ENCODE results near the gene SBK3.

The SBK3 gene

DNA sequence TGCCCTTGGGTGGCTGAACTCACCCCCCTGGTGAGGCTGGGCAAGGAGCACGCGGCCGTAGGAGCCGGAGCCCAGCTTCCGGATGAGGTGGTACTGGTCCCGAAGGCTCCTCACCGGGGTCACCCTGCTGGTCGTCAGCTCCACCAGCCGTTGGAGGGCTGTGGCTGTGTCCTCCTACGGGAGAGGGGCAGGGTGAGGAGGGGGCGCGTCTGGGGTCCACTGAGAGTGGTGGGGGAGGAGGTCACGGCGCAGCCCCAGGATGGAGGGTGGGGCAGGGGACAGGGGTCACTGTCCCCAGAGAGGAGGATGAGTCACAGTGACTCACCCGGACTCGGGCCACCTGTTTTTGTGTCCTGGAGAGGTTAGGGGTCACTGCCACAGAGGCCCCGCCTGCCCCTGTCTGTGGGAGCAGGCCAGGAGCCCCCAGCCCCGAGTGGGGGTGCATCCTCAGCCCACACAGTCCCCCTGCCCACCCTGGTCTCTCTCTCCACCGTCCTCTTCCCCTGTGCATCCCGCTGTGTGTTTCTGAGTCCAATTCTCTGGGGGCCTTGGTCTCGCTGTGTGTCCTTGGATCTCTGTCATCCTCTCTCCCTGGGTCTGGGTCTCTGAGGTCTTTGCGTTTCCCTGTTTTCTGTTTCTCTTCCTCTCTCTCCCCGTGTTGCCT is 435 bp downstream of the SBK3 start:
- peak overlapping the region; percentile 90 for H2BK15ac ChIP-seq (ENCODE audit: low read length)
- H3K14ac ChIP-seq (ENCODE audit: low read length), result peak overlapping the region; percentile 5
- H2BK120ac ChIP-seq (ENCODE audit: low read depth, low read length), result peak overlapping the region; percentile 93
- H3K4me3 ChIP-seq (ENCODE audit: low read length in 2 of 2), result no peak overlapping the region
- H2AFZ ChIP-seq (ENCODE audit: low read length), result peak overlapping the region; percentile 87
- H3K4ac ChIP-seq (ENCODE audit: low read length), result no peak overlapping the region
- H2BK5ac ChIP-seq (ENCODE audit: low read length), result peak overlapping the region; percentile 21
- no peak overlapping the region for H3K27ac ChIP-seq (replicated peaks; ENCODE audit: low read length)
- H4K91ac ChIP-seq (ENCODE audit: low read depth, low read length, poor library complexity), result peak overlapping the region; percentile 96
- peak overlapping the region; percentile 74 for H2AK5ac ChIP-seq (ENCODE audit: low read depth, low read length)
- H3K9ac ChIP-seq (ENCODE audit: low read depth, low read length, poor library complexity), result no peak overlapping the region
- H3K27me3 ChIP-seq (ENCODE audit: control insufficient read depth in 3 of 3, insufficient read depth in 3 of 3, low read depth in 1 of 3, low read length in 3 of 3), result no peaks in the 10 kb centered on the region
- H3K4me1 ChIP-seq (ENCODE audit: control insufficient read depth in 2 of 2, insufficient read depth in 1 of 2, low read depth in 1 of 2, low read length in 2 of 2), result peaks cover 23 to 28% of the 10 kb centered on the region in 2 donors
- H4K8ac ChIP-seq (ENCODE audit: low read depth, low read length), result no peak overlapping the region
- WGBS, 2 donors (ENCODE audit: extremely low coverage in 2 of 2, insufficient read length in 2 of 2, insufficient replicate concordance in 1 of 2), result no CpG with 5 or more reads among the region's 23 CpGs
- H3K18ac ChIP-seq (ENCODE audit: low read length), result peak overlapping the region; percentile 86
- no peak overlapping the region for H3K4me2 ChIP-seq (ENCODE audit: insufficient read depth, low read length, poor library complexity, severe bottlenecking)
- H3K23ac ChIP-seq (ENCODE audit: low read depth, low read length, poor library complexity), result peak overlapping the region; percentile 77
- H3K79me1 ChIP-seq (ENCODE audit: low read depth, low read length), result peaks cover 5% of the 10 kb centered on the region
- H3K9me3 ChIP-seq (replicated peaks in 1 of 2; ENCODE audit: control insufficient read depth in 2 of 2, insufficient read depth in 1 of 2, low read depth in 1 of 2, low read length in 2 of 2), result peaks cover 0 to 1% of the 10 kb centered on the region in 2 donors
- no peak for DNase-seq (ENCODE audit: low spot score)
- H3K36me3 ChIP-seq (replicated peaks in 1 of 2; ENCODE audit: control insufficient read depth in 2 of 2, insufficient read depth in 2 of 2, low read length in 2 of 2), result no peaks in the 10 kb centered on the region
- H2BK12ac ChIP-seq (ENCODE audit: low read length), result peak overlapping the region; percentile 59

DNA sequence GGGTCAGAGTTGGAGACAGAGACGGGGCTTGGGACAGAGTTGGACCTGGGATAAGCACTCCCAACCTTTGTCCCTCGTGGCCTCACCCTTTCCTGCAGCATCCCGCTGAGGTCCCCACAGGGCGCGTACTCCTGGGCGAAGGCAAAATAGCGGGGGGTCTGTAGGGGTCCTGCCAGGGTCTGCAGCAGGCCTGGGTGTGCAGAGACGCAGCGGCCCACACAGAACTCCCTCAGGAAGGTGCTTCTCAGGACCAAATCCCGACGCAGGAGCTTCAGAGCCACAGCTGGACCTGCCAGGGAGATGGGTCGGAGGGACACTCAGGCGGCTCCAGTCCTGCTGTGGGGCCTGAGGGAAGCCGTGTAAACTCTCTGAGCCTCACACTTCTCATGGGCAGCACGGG is 1.3 kb downstream of the SBK3 start:
- WGBS, 2 donors (ENCODE audit: extremely low coverage in 2 of 2, insufficient read length in 2 of 2, insufficient replicate concordance in 1 of 2), result no CpG with 5 or more reads among the region's 15 CpGs
- no peak overlapping the region for H4K91ac ChIP-seq (ENCODE audit: low read depth, low read length, poor library complexity)

DNA sequence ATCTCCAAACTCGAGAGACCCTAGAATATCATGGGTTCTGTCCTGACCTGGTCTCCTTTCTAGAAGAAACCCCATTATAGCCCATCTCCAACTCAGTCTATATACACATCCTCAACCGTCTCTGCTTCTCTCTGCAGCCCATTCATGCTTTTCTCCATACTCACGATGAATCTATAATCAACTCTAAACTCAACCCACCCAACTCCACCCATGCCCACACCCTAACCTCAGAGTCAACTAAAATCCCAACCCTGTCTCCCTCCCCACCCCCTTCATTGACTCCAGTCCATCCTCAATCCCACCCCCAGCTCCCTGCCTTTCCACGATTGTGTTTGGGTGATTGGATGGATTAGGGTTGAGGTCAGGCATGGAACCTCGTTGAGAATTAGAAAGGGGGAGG is 1.8 kb downstream of the SBK3 start:
- 100% methylated on average over 2 of the region's 5 CpGs; no CpG with 5 or more reads in 1 of the 2 donors for WGBS, 2 donors (ENCODE audit: extremely low coverage in 2 of 2, insufficient read length in 2 of 2, insufficient replicate concordance in 1 of 2)
- no peak overlapping the region for H3K9ac ChIP-seq (ENCODE audit: low read depth, low read length, poor library complexity)
- no peak for DNase-seq (ENCODE audit: low spot score)
- H4K8ac ChIP-seq (ENCODE audit: low read depth, low read length), result no peak overlapping the region
- no peak overlapping the region for H3K23ac ChIP-seq (ENCODE audit: low read depth, low read length, poor library complexity)
- no peak overlapping the region for H2AK5ac ChIP-seq (ENCODE audit: low read depth, low read length)
- peaks cover 5% of the 10 kb centered on the region for H3K79me1 ChIP-seq (ENCODE audit: low read depth, low read length)
- no peak overlapping the region for H3K4me2 ChIP-seq (ENCODE audit: insufficient read depth, low read length, poor library complexity, severe bottlenecking)
- H2BK5ac ChIP-seq (ENCODE audit: low read length), result no peak overlapping the region
- no peaks in the 10 kb centered on the region for H3K27me3 ChIP-seq (ENCODE audit: control insufficient read depth in 3 of 3, insufficient read depth in 3 of 3, low read depth in 1 of 3, low read length in 3 of 3)
- H2BK120ac ChIP-seq (ENCODE audit: low read depth, low read length), result no peak overlapping the region
- H3K4me1 ChIP-seq (ENCODE audit: control insufficient read depth in 2 of 2, insufficient read depth in 1 of 2, low read depth in 1 of 2, low read length in 2 of 2), result peaks cover 23 to 26% of the 10 kb centered on the region in 2 donors
- no peaks in the 10 kb centered on the region for H3K36me3 ChIP-seq (replicated peaks in 1 of 2; ENCODE audit: control insufficient read depth in 2 of 2, insufficient read depth in 2 of 2, low read length in 2 of 2)
- H3K9me3 ChIP-seq (replicated peaks in 1 of 2; ENCODE audit: control insufficient read depth in 2 of 2, insufficient read depth in 1 of 2, low read depth in 1 of 2, low read length in 2 of 2), result peaks cover 0 to 3% of the 10 kb centered on the region in 2 donors
- no peak overlapping the region for H2BK12ac ChIP-seq (ENCODE audit: low read length)
- H3K4ac ChIP-seq (ENCODE audit: low read length), result no peak overlapping the region
- peak overlapping the region; percentile 90 for H2BK15ac ChIP-seq (ENCODE audit: low read length)
- H3K18ac ChIP-seq (ENCODE audit: low read length), result no peak overlapping the region
- no peak overlapping the region for H2AFZ ChIP-seq (ENCODE audit: low read length)
- H3K27ac ChIP-seq (replicated peaks; ENCODE audit: low read length), result no peak overlapping the region
- H3K14ac ChIP-seq (ENCODE audit: low read length), result no peak overlapping the region
- H4K91ac ChIP-seq (ENCODE audit: low read depth, low read length, poor library complexity), result no peak overlapping the region
- no peak overlapping the region for H3K4me3 ChIP-seq (ENCODE audit: low read length in 2 of 2)

More for the DNA sequence above, 1.3 kb downstream of the SBK3 start:
- H3K27me3 ChIP-seq (ENCODE audit: control insufficient read depth in 3 of 3, insufficient read depth in 3 of 3, low read depth in 1 of 3, low read length in 3 of 3), result no peaks in the 10 kb centered on the region
- H3K79me1 ChIP-seq (ENCODE audit: low read depth, low read length), result peaks cover 5% of the 10 kb centered on the region
- no peak overlapping the region for H4K8ac ChIP-seq (ENCODE audit: low read depth, low read length)
- H2BK15ac ChIP-seq (ENCODE audit: low read length), result peak overlapping the region; percentile 90
- H3K4me2 ChIP-seq (ENCODE audit: insufficient read depth, low read length, poor library complexity, severe bottlenecking), result no peak overlapping the region
- no peaks in the 10 kb centered on the region for H3K36me3 ChIP-seq (replicated peaks in 1 of 2; ENCODE audit: control insufficient read depth in 2 of 2, insufficient read depth in 2 of 2, low read length in 2 of 2)
- H3K4ac ChIP-seq (ENCODE audit: low read length), result peak overlapping the region; percentile 91
- no peak overlapping the region for H3K9ac ChIP-seq (ENCODE audit: low read depth, low read length, poor library complexity)
- peak overlapping the region; percentile 74 for H2BK120ac ChIP-seq (ENCODE audit: low read depth, low read length)
- H3K27ac ChIP-seq (replicated peaks; ENCODE audit: low read length), result no peak overlapping the region
- no peak for DNase-seq (ENCODE audit: low spot score)
- no peak overlapping the region for H3K4me3 ChIP-seq (ENCODE audit: low read length in 2 of 2)
- peak overlapping the region; percentile 86 for H3K18ac ChIP-seq (ENCODE audit: low read length)
- H3K23ac ChIP-seq (ENCODE audit: low read depth, low read length, poor library complexity), result peak overlapping the region; percentile 77
- H3K14ac ChIP-seq (ENCODE audit: low read length), result no peak overlapping the region
- H2AFZ ChIP-seq (ENCODE audit: low read length), result no peak overlapping the region
- H2BK5ac ChIP-seq (ENCODE audit: low read length), result peak overlapping the region; percentile 21
- peaks cover 0 to 3% of the 10 kb centered on the region in 2 donors for H3K9me3 ChIP-seq (replicated peaks in 1 of 2; ENCODE audit: control insufficient read depth in 2 of 2, insufficient read depth in 1 of 2, low read depth in 1 of 2, low read length in 2 of 2)
- H2BK12ac ChIP-seq (ENCODE audit: low read length), result peak overlapping the region; percentile 80
- H2AK5ac ChIP-seq (ENCODE audit: low read depth, low read length), result peak overlapping the region; percentile 74
- H3K4me1 ChIP-seq (ENCODE audit: control insufficient read depth in 2 of 2, insufficient read depth in 1 of 2, low read depth in 1 of 2, low read length in 2 of 2), result peaks cover 23 to 26% of the 10 kb centered on the region in 2 donors

DNA sequence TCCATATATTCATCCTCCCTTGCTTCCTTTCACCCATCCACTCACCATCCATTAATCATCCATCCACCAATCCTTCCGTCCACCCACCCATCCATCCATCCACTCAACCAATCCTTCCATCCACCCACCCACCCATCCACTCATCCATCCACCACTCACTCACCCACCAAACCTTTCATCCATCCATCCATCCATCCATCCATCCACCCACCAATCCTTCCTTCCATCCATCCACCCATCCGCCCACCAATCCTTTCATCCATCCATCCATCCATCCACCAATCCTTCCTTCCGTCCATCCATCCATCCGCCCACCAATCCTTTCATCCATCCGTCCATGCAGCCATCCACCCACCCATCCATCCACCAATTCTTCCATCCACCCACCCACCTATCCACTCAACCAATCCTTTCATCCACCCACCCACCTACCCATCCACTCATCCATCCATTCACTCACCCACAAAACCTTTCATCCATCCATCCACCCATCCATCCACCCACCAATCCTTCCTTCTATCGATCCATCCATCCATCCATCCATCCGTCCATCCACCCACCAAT is 3.0 kb downstream of the SBK3 start:
- Histone ChIP-seq H2BK5ac (ENCODE audit: low read length) (no peak overlapping the region), H3K4me2 (ENCODE audit: insufficient read depth, low read length, poor library complexity, severe bottlenecking) (no peak overlapping the region), H3K23ac (ENCODE audit: low read depth, low read length, poor library complexity) (no peak overlapping the region), H3K4ac (ENCODE audit: low read length) (no peak overlapping the region), H4K91ac (ENCODE audit: low read depth, low read length, poor library complexity) (no peak overlapping the region), H3K4me3 (ENCODE audit: low read length in 2 of 2) (no peak overlapping the region), H3K27me3 (ENCODE audit: control insufficient read depth in 3 of 3, insufficient read depth in 3 of 3, low read depth in 1 of 3, low read length in 3 of 3) (no peaks in the 10 kb centered on the region), H3K79me1 (ENCODE audit: low read depth, low read length) (peaks cover 5% of the 10 kb centered on the region), H3K27ac (replicated peaks; ENCODE audit: low read length) (no peak overlapping the region), H3K9ac (ENCODE audit: low read depth, low read length, poor library complexity) (no peak overlapping the region), H3K18ac (ENCODE audit: low read length) (no peak overlapping the region), H2BK15ac (ENCODE audit: low read length) (no peak overlapping the region), H3K36me3 (replicated peaks in 1 of 2; ENCODE audit: control insufficient read depth in 2 of 2, insufficient read depth in 2 of 2, low read length in 2 of 2) (no peaks in the 10 kb centered on the region), H4K8ac (ENCODE audit: low read depth, low read length) (no peak overlapping the region), H2BK12ac (ENCODE audit: low read length) (no peak overlapping the region), H2AK5ac (ENCODE audit: low read depth, low read length) (no peak overlapping the region), H3K4me1 (ENCODE audit: control insufficient read depth in 2 of 2, insufficient read depth in 1 of 2, low read depth in 1 of 2, low read length in 2 of 2) (peaks cover 28 to 31% of the 10 kb centered on the region in 2 donors), H2BK120ac (ENCODE audit: low read depth, low read length) (no peak overlapping the region), H2AFZ (ENCODE audit: low read length) (no peak overlapping the region), H3K14ac (ENCODE audit: low read length) (no peak overlapping the region), H3K9me3 (replicated peaks in 1 of 2; ENCODE audit: control insufficient read depth in 2 of 2, insufficient read depth in 1 of 2, low read depth in 1 of 2, low read length in 2 of 2) (peaks cover 0 to 3% of the 10 kb centered on the region in 2 donors)
- WGBS, 2 donors (ENCODE audit: extremely low coverage in 2 of 2, insufficient read length in 2 of 2, insufficient replicate concordance in 1 of 2), result 97 to 100% methylated on average over 4 to 7 of the region's 7 CpGs
- DNase-seq (ENCODE audit: low spot score), result no peak
